Measurements from ENCODE around the gene MUC2.

MUC2 gene

DNA sequence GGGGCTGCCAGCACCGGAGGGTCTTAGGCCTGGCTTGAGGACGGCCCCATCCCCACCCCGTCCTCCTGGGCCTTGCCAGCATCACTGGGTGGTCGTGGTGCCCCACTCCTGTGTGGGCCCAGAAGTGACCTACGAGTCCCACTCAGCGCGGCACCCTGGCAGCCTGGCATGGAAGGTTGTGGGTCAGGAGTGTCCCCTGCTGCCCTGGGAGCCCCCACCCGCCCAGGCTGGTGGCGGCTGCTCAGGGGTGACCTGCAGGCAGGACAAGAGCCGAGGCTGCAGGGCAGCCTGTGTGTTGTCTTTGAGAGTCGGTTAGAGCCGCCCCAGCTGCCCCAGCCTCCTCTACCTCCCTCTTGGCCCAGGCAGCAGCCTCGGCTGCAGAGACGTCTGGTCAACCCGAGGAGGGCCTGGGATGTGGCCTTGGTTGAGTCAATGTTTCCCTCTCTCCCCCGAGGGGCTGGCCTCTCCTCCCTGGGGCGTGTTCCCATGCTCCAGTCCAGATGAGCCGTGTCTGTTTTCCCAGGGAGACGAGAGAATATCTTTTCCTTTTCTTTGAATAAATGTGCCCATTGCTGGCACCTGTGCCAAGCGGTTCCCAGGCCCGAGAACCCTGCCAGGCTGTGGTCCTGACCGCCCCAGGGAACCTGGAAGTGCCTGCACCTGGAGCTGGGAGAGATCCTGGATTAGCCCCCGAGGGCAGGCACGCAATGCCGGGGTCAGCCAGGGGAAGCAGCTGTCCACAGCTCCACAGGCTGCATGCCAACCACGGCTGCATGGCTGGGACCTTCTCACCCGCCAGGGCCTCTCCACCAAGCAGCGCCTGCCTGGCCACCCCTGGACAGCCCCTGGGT is 47.4 kb downstream of the MUC2 start:
- no peak for DNase-seq (ENCODE audit: low spot score)

DNA sequence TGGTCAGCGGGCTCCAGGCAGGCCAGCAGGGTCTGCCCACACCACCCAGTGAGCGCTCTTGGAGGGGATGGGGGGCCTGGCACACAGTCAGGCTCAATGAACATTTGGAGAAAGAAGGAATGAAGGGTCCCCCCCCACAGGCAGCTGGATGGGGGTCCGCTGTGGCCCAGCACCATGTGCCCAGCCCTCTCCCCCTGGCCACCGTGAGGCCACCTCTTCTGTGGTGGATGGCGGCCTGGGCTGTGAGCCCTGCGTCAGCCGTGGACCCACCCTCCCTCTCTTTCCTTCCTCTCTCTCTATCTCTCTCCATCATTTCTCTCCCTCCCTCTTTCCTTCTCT is 48.0 kb downstream of the MUC2 start:
- DNase-seq (ENCODE audit: low spot score): no peak

- DNase-seq (ENCODE audit: low spot score): no peak
These were observed 49.3 kb downstream of the MUC2 start for GRCh38 chr11:1123970-1124369.

Data from AG08395 (cell line).